GM10248 (cell line): ENCODE measurements around the gene NHERF2.
A peak's percentile ranks its signal among the peaks of the same experiment; 100 is the strongest.

Experiments used
- CTCF ChIA-PET: fragments of 300-600 bp; sonication (Branson Sonifier 250); formaldehyde crosslinking; extraction: SDS; loops from one replicate; lab custom pipeline; 2021; ENCODE audit warnings: antibody characterized with exemption; lab: Yijun Ruan, JAX
- POLR2A ChIA-PET: fragments of 350-650 bp; sonication (Branson Sonifier 250); formaldehyde crosslinking; extraction: SDS; loops from one replicate; lab custom pipeline; 2020; ENCODE audit warnings: antibody characterized with exemption; lab: Yijun Ruan, JAX
- DNase-seq: peaks from one replicate; pipeline ENCODE4 v3.0.0; 2012; ENCODE audit errors: extremely low spot score
- CTCF ChIP-seq: IDR thresholded peaks from 2 replicates; pipeline ENCODE4 v1.5.1; 2012; ENCODE audit warnings: mild to moderate bottlenecking, low read depth; ENCODE audit errors: extremely low read depth, missing control alignments, control extremely low read depth

Gene NHERF2

GRCh38 chr16:1990101-1990350 lies 36.7 kb upstream of the NHERF2 start:
- DNase-seq: no peak
- ChIA-PET CTCF (interaction anchor here (1.1 to 7.3 kb wide), 2 partner anchors 13 to 127 kb away, joined by 3 to 63 read pairs; no protein-coding TSS in a partner anchor), POLR2A (interaction anchor here (0.6 to 3.3 kb wide), 3 partner anchors 25 to 165 kb away, joined by 3 to 22 read pairs (median 9); partner anchors contain the start of genes RPS2 and TRAF7)
- no peak for TF ChIP-seq CTCF

- POLR2A ChIA-PET: interaction anchor here (0.5 to 3.3 kb wide), 5 partner anchors 10 to 260 kb away, joined by 3 to 22 read pairs (median 8); partner anchors contain the start of genes RPS2 and TRAF7
- CTCF ChIA-PET: interaction anchor here (1.1 to 7.3 kb wide), 2 partner anchors 13 to 128 kb away, joined by 3 to 63 read pairs; no protein-coding TSS in a partner anchor
- no peak for TF ChIP-seq CTCF
- no peak for DNase-seq
Observed at GRCh38 chr16:1990351-1991134, 36.2 kb upstream of the NHERF2 start.

- DNase-seq: peak; percentile 66
- ChIA-PET CTCF (interaction anchor here (1.1 to 7.3 kb wide), 2 partner anchors 12 to 128 kb away, joined by 3 to 63 read pairs; no protein-coding TSS in a partner anchor), POLR2A (interaction anchor here (0.5 to 3.3 kb wide), 4 partner anchors 11 to 259 kb away, joined by 3 to 22 read pairs (median 8); partner anchors contain the start of genes RPS2 and TRAF7)
- no peak for TF ChIP-seq CTCF
Observed at GRCh38 chr16:1991135-1991551, 35.6 kb upstream of the NHERF2 start.

- POLR2A ChIA-PET: interaction anchor here (0.9 to 3.3 kb wide), 5 partner anchors 11 to 164 kb away, joined by 3 to 22 read pairs (median 6); partner anchors contain the start of genes RPS2 and TRAF7
- no peak for TF ChIP-seq CTCF
- CTCF ChIA-PET: interaction anchor here (7.3 kb wide), 1 partner anchor 12 kb away, joined by 63 read pairs; no protein-coding TSS in a partner anchor
- DNase-seq: no peak
Observed at GRCh38 chr16:1991588-1991947, 35.1 kb upstream of the NHERF2 start.

- ChIA-PET CTCF (interaction anchor here (7.3 kb wide), 1 partner anchor 11 kb away, joined by 63 read pairs; no protein-coding TSS in a partner anchor), POLR2A (interaction anchor here (0.9 to 3.3 kb wide), 3 partner anchors 27 to 163 kb away, joined by 4 to 22 read pairs (median 6); partner anchors contain the start of genes RPS2 and TRAF7)
- peak; percentile 100 for DNase-seq
- TF ChIP-seq CTCF: no peak
Observed at GRCh38 chr16:1991948-1992703, 34.6 kb upstream of the NHERF2 start.
